Keratinocyte (primary cell): Measurements from ENCODE around the gene LBHD1. TPM values are rescaled to one million over a fixed set of nuclear protein-coding genes. Genes with fewer than 3 reads are reported as not detected.
A peak's percentile ranks its signal among the peaks of the same experiment; 100 is the strongest.

Experiments used
- DNase-seq: peaks from one replicate; pipeline ENCODE4 v3.0.0-alpha.2; 2011; ENCODE audit warnings: low read depth, missing footprints, low spot score
- FAIRE-seq: peaks from 2 replicates; lab custom pipeline; 2011; peaks lifted over from hg19 to GRCh38; lab: Jason Lieb, UNC
- H2AFZ ChIP-seq: 2 replicates; pipeline ENCODE4 v1.6.0; 2012; ENCODE audit warnings: low read length, control low read depth, inconsistent platforms; ENCODE audit not compliant: control insufficient read depth
- H3K27ac ChIP-seq: 2 replicates; pipeline ENCODE4 v1.5.1; 2011; ENCODE audit warnings: low read length; ENCODE audit not compliant: control insufficient read depth, insufficient read depth
- H3K27me3 ChIP-seq: 3 replicates; pipeline ENCODE4 v1.6.0; 2011; ENCODE audit warnings: low read length; ENCODE audit not compliant: control insufficient read depth, insufficient read depth; ENCODE audit errors: extremely low read depth
- H3K36me3 ChIP-seq, 2 experiments: 2 replicates in 1 of 2; 3 replicates in 1 of 2; pipeline ENCODE4 v1.5.1; 2011; ENCODE audit warnings: low read length in 2 of 2, mild to moderate bottlenecking in 1 of 2; ENCODE audit not compliant: control insufficient read depth in 2 of 2, insufficient read depth in 2 of 2; ENCODE audit errors: extremely low read depth in 1 of 2
- H3K4me1 ChIP-seq: 3 replicates; pipeline ENCODE4 v1.5.1; 2011; ENCODE audit warnings: low read length; ENCODE audit not compliant: control insufficient read depth, insufficient read depth; ENCODE audit errors: extremely low read depth
- H3K4me2 ChIP-seq: 3 replicates; pipeline ENCODE4 v1.6.0; 2011; ENCODE audit warnings: low read depth, low read length; ENCODE audit not compliant: control insufficient read depth, insufficient read depth; ENCODE audit errors: extremely low read depth
- H3K4me3 ChIP-seq, 3 experiments: fragments of 200-600 bp in 1 of 3; sonication (generic) in 1 of 3; 2 replicates in 2 of 3; 3 replicates in 1 of 3; pipeline ENCODE4 v1.5.1; 2011 to 2016; ENCODE audit warnings: low read length in 3 of 3, mild to moderate bottlenecking in 3 of 3, control low read depth in 2 of 3, inconsistent platforms in 1 of 3, low read depth in 1 of 3, mixed read lengths in 1 of 3, mixed run types in 1 of 3, moderate library complexity in 1 of 3; ENCODE audit not compliant: control insufficient read depth in 2 of 3, insufficient read depth in 2 of 3; ENCODE audit errors: extremely low read depth in 1 of 3
- H3K79me2 ChIP-seq: 2 replicates; pipeline ENCODE4 v1.6.0; 2012; ENCODE audit warnings: low read length; ENCODE audit not compliant: control insufficient read depth, insufficient read depth
- H3K9ac ChIP-seq: 3 replicates; pipeline ENCODE4 v1.6.0; 2011; ENCODE audit warnings: low read length; ENCODE audit not compliant: control insufficient read depth, insufficient read depth; ENCODE audit errors: extremely low read depth
- H3K9me1 ChIP-seq: 3 replicates; pipeline ENCODE4 v1.6.0; 2011; ENCODE audit warnings: low read length; ENCODE audit not compliant: control insufficient read depth, insufficient read depth; ENCODE audit errors: extremely low read depth
- H3K9me3 ChIP-seq: 2 replicates; pipeline ENCODE4 v1.5.1; 2012; ENCODE audit warnings: low read depth, low read length; ENCODE audit not compliant: control insufficient read depth
- H4K20me1 ChIP-seq: 3 replicates; pipeline ENCODE4 v1.6.0; 2011; ENCODE audit warnings: low read length; ENCODE audit not compliant: control insufficient read depth, insufficient read depth; ENCODE audit errors: extremely low read depth
- EZH2 ChIP-seq: IDR thresholded peaks from one replicate; pipeline ENCODE4 v1.6.1; 2012; ENCODE audit warnings: inconsistent platforms, mild to moderate bottlenecking, low read length, moderate library complexity
- dilution Hi-C: fragments of 300-500 bp; cut with MboI; formaldehyde crosslinking; loops from one replicate; pipeline ENCODE4 v1.7.0; 2020; ENCODE audit warnings: low sequenced_read_pairs; ENCODE audit not compliant: extremely low pct_ligation_motif_present
- polyA plus RNA-seq, 5 experiments: library from polyadenylated mRNA; depleted of rRNA in 3 of 5; stranded (reverse) in 3 of 5; stranded (forward) in 1 of 5; unstranded in 1 of 5; fragments of >200 nt; gene quantifications; 1 replicate in 1 of 5; 2 replicates in 3 of 5; 3 replicates in 1 of 5; pipeline versions ENCODE4 v1.2.1 to v1.2.3, GENCODE V29; 2011 to 2012; ENCODE audit warnings: missing spikeins in 2 of 5, low read depth in 1 of 5, low replicate concordance in 1 of 5
- TF ChIP-seq, protein P1 (sequence below), 3 experiments: IDR thresholded peaks in 1 of 3; conservative IDR thresholded peaks in 1 of 3; optimal IDR thresholded peaks in 1 of 3; 2 replicates in 2 of 3; 3 replicates in 1 of 3; pipeline versions ENCODE3 to v1.5.1; 2011; ENCODE audit warnings: low read length in 3 of 3, mild to moderate bottlenecking in 3 of 3, moderate library complexity in 2 of 3, control low read depth in 1 of 3, inconsistent platforms in 1 of 3; ENCODE audit not compliant: insufficient read depth in 2 of 3; ENCODE audit errors: extremely low read depth in 1 of 3

Gene LBHD1
- polyA plus RNA-seq, 1 donor (not counting 4 experiments of a cell fraction or from before 2014, with no cell fraction given), result 4.9 TPM

DNA sequence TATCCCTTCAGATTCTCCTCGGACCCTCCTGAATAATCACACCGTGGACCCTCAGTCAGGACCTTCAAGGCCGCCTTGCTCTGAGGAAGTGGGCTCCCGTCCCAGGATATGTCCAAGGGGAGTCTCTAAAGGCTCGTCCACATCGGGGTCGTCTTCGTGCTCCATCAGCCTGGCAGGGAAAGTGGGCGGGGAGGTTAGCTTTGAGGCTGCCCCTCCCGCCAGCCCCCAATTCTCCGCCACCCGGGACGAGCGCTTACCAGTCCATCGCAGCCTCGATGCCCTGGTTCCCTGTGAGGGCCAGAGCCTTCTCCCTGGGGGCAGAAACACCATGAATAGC, 6.3 kb upstream of the LBHD1 start:
- H3K36me3 ChIP-seq, result peaks cover 11 to 19% of the 10 kb centered on the region in 2 experiments
- no peak for FAIRE-seq
- TF ChIP-seq, protein P1, sequence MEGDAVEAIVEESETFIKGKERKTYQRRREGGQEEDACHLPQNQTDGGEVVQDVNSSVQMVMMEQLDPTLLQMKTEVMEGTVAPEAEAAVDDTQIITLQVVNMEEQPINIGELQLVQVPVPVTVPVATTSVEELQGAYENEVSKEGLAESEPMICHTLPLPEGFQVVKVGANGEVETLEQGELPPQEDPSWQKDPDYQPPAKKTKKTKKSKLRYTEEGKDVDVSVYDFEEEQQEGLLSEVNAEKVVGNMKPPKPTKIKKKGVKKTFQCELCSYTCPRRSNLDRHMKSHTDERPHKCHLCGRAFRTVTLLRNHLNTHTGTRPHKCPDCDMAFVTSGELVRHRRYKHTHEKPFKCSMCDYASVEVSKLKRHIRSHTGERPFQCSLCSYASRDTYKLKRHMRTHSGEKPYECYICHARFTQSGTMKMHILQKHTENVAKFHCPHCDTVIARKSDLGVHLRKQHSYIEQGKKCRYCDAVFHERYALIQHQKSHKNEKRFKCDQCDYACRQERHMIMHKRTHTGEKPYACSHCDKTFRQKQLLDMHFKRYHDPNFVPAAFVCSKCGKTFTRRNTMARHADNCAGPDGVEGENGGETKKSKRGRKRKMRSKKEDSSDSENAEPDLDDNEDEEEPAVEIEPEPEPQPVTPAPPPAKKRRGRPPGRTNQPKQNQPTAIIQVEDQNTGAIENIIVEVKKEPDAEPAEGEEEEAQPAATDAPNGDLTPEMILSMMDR (optimal IDR thresholded peaks at IDR 0.05 in 1 of 3, IDR thresholded peaks at IDR 0.05 in 1 of 3, conservative IDR thresholded peaks at IDR 0.05 in 1 of 3; ENCODE audit: extremely low read depth in 1 of 3, insufficient read depth in 2 of 3, low read length in 3 of 3), result no peak
- TF ChIP-seq EZH2, result no peak

DNA sequence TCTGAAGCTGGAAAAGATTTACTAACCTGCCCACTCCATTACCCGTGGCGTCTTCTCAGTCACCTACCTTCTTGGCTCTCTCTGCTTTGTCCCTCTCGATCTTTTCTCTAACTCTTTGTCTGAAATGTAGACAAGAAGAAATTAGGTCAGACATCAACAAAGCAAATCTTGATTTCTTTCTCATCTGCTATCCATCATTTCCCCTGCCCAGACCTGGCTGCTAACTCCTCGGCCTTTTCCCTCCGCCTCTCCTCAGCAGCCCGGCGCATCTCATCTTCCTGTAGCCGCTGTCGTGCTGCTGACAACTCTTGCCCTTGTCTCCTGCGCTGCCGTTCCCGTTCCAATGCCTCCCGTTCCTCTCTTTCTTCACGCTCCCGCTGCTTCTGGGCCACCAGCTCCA, 5.6 kb upstream of the LBHD1 start:
- no peaks in the 10 kb centered on the region for H3K9me1 ChIP-seq
- peak overlapping the region; percentile 99 for H3K4me2 ChIP-seq
- H3K4me1 ChIP-seq, result peaks cover 20% of the 10 kb centered on the region
- DNase-seq, result no peak
- no peak for FAIRE-seq
- dilution Hi-C loops, result no loop called here
- H3K4me3 ChIP-seq, result peak overlapping the region; percentile 93 to 100 (median 97)
- TF ChIP-seq, protein P1 (optimal IDR thresholded peaks at IDR 0.05 in 1 of 3, IDR thresholded peaks at IDR 0.05 in 1 of 3, conservative IDR thresholded peaks at IDR 0.05 in 1 of 3; ENCODE audit: extremely low read depth in 1 of 3, insufficient read depth in 2 of 3, low read length in 3 of 3), result no peak
- TF ChIP-seq EZH2, result no peak
- no peaks in the 10 kb centered on the region for H3K27me3 ChIP-seq
- H3K27ac ChIP-seq, result peak overlapping the region; percentile 91
- no peaks in the 10 kb centered on the region for H3K9me3 ChIP-seq
- H3K79me2 ChIP-seq, result peaks cover 32% of the 10 kb centered on the region
- peaks cover 11 to 19% of the 10 kb centered on the region in 2 experiments for H3K36me3 ChIP-seq
- H3K9ac ChIP-seq, result peak overlapping the region; percentile 95
- H4K20me1 ChIP-seq, result no peaks in the 10 kb centered on the region
- no peak overlapping the region for H2AFZ ChIP-seq

More for the DNA sequence above, 6.3 kb upstream of the LBHD1 start:
- H3K27ac ChIP-seq, result peak overlapping the region; percentile 91
- dilution Hi-C loops, result no loop called here
- peaks cover 30% of the 10 kb centered on the region for H3K79me2 ChIP-seq
- H3K4me2 ChIP-seq, result peak overlapping the region; percentile 99
- peaks cover 16% of the 10 kb centered on the region for H3K4me1 ChIP-seq
- H3K4me3 ChIP-seq, result peak overlapping the region; percentile 93 to 100 (median 97)
- no peaks in the 10 kb centered on the region for H3K9me1 ChIP-seq
- no peaks in the 10 kb centered on the region for H4K20me1 ChIP-seq
- no peaks in the 10 kb centered on the region for H3K9me3 ChIP-seq
- H3K27me3 ChIP-seq, result no peaks in the 10 kb centered on the region
- no peak for DNase-seq
- H2AFZ ChIP-seq, result peak overlapping the region; percentile 83
- peak overlapping the region; percentile 95 for H3K9ac ChIP-seq
